HG03103 (cell line): ENCODE measurements around the gene HMGXB3.
A peak's percentile ranks its signal among the peaks of the same experiment; 100 is the strongest.

Source experiments
- ATAC-seq: cut with Tn5 transposase; IDR thresholded peaks from one replicate; pipeline ENCODE4 v1.9.1; 2021; ENCODE audit warnings: low read depth; ENCODE audit not compliant: unreplicated experiment

The HMGXB3 gene, protein sequence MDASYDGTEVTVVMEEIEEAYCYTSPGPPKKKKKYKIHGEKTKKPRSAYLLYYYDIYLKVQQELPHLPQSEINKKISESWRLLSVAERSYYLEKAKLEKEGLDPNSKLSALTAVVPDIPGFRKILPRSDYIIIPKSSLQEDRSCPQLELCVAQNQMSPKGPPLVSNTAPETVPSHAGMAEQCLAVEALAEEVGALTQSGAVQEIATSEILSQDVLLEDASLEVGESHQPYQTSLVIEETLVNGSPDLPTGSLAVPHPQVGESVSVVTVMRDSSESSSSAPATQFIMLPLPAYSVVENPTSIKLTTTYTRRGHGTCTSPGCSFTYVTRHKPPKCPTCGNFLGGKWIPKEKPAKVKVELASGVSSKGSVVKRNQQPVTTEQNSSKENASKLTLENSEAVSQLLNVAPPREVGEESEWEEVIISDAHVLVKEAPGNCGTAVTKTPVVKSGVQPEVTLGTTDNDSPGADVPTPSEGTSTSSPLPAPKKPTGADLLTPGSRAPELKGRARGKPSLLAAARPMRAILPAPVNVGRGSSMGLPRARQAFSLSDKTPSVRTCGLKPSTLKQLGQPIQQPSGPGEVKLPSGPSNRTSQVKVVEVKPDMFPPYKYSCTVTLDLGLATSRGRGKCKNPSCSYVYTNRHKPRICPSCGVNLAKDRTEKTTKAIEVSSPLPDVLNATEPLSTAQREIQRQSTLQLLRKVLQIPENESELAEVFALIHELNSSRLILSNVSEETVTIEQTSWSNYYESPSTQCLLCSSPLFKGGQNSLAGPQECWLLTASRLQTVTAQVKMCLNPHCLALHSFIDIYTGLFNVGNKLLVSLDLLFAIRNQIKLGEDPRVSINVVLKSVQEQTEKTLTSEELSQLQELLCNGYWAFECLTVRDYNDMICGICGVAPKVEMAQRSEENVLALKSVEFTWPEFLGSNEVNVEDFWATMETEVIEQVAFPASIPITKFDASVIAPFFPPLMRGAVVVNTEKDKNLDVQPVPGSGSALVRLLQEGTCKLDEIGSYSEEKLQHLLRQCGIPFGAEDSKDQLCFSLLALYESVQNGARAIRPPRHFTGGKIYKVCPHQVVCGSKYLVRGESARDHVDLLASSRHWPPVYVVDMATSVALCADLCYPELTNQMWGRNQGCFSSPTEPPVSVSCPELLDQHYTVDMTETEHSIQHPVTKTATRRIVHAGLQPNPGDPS (N-terminal part only)

GRCh38 chr5:150000256-150000989, at the start of gene HMGXB3, which contains the start of gene TIGD6:
Gene HMGXB3, plus strand, starts transcription at chr5:150000739. Its CDS starts 4,114 bp downstream, at chr5:150004853.
Gene TIGD6, minus strand, starts transcription at chr5:150000654. Its CDS starts 4,306 bp downstream, at chr5:149996348.
- peak; percentile 80 for ATAC-seq

DNA sequence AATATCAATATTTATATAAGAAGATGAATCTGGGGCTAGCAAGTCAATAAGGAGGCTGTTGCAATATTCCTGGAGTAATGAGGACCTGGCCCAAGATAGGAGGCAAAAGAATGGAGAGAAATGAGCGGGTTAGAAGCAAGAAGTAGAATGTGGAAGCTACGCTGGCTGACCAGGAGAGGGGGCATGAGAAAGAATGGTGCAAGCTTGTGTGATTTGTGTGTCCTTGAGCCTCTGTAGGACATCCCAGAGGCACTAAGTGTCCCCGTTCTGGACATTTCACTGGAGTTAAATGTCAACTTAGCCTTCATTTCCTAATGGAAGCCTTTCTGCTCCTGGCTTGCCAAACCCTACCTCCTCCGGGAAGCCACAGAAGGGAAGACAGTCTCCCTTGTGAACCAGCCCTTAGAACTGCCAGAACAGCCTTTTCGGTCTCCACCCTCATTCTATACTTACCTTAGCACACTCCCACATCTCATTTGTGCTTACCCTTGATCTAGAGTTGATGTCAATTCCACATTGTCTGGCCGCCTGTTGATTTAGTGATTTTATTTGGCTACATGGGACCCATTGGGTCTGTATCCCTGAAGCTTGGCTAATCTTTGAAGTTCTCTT, 49.3 kb upstream of the HMGXB3 start:
- no peak for ATAC-seq

DNA sequence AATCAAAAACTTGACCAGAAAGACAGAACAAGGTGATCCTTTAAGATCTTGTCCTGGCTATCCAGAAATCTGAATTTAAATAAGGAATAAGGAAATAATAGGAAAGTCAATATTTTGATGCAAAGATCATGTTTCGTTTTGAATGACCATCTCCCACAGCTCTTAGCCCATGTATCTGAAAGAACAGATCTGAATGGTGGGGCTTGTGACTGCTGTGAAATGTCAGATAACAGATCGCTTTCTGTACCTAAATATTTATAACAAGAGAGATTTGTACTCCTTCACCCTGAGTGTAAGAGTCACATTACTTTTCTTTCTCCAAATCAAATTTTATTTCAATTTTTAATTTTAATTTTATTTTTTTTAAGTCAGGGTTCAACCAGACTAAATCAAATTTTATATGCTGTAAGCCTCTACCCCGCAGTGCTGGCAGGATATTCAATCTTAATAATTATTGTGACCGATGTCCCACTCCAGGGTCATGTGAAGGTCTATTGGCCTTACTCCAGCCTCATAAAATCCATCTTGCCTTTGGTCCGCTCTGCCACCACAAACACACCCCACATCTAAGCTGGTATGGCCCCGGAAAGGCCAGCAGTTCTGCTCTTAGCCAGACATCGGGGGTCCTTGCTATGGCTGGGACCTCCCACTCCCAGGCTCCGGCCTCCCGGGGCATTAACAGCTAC, 47.0 kb upstream of the HMGXB3 start:
- ATAC-seq = no peak

DNA sequence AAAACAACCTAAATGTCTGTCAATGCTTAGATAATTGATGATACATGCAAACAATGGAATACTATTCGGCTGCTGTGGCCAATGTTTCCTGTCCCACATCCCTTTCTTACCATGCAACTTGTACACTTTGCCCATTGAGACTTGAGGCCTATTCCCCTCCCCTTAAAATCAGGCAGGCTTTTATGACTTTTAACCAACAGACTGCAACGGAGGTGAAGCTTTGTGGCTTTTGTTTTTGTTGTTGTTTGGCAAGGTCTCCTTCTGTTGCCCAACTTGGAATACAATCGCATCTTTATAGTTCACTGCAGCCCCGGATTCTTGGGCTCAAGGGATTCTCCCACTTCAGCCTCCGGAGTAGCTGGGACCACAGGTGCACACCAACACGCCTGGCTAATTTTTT, 45.7 kb upstream of the HMGXB3 start:
- no peak for ATAC-seq

DNA sequence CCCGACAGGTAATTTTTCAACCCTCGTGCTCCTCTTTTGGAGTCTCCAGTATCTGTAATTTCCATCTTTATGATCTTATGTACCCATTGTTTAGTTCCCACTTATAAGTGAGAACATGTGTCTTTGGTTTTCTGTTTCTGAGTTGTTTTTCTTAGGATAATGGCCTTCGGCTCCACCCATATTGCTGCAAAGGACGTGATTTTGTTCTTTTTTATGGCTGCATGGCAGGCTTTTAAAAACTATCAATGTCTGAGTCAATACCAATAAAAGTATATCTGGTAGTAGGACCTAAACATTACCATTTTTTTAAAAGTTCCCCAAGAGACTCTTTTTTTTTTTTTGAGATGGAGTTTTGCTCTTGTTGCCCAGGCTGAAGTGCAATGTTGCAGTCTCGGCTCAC, 43.9 kb upstream of the HMGXB3 start:
- ATAC-seq = no peak

GRCh38 chr5:149957855-149958254, 42.7 kb upstream of the HMGXB3 start:
- no peak for ATAC-seq

- ATAC-seq = no peak
Observed at GRCh38 chr5:149959406-149960236, 40.9 kb upstream of the HMGXB3 start.

- ATAC-seq = peak; percentile 96
Observed at GRCh38 chr5:149960272-149961185, 40.0 kb upstream of the HMGXB3 start, which contains the start of gene SLC26A2. Gene SLC26A2, plus strand, starts transcription at chr5:149960758. Its CDS starts 16,895 bp downstream, at chr5:149977653.

DNA sequence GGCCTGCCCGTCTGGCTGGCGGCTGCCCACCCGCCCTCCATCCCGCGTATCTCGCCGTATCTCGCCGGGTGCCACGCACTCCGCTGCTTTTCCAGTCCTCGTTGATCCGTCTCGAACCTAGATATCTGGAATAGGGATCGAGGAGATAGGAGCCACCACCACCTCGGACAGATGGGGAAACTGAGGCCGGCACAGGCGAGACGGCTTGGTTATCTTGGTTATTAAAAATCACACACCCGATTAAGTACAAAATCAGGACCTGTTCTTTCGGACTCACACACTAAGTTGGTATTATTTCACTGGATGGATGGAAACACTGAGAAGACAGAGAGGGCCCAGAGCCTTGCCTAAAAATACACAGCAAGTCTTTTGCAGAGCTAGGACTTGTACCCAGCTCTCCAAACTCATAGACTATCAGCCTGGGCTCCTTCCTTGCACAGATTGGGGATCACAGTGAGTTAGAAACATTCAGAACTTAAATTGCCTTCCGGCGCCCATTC, 39.3 kb upstream of the HMGXB3 start:
- peak; percentile 2 for ATAC-seq

DNA sequence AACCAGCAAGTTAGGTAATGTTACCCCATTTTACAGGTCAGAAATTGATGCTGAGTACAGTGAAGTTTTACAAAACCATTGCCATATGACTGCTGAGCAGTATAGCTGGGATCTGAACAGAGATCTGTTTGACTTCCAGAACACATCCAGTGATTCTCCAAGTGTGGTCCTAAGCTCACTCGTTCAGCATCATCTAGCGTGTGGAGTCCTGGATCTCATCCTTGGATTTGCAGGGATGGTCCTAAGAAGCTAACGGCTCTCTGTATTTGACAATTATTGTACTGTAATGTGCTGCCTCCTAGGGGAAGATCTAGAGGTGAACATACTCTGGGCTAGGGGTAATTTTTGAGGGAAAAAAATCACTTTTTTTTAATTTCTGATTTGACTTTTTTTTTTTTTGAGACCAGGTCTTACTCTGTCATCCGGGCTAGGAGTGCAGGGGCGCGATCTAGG, 38.6 kb upstream of the HMGXB3 start:
- no peak for ATAC-seq

DNA sequence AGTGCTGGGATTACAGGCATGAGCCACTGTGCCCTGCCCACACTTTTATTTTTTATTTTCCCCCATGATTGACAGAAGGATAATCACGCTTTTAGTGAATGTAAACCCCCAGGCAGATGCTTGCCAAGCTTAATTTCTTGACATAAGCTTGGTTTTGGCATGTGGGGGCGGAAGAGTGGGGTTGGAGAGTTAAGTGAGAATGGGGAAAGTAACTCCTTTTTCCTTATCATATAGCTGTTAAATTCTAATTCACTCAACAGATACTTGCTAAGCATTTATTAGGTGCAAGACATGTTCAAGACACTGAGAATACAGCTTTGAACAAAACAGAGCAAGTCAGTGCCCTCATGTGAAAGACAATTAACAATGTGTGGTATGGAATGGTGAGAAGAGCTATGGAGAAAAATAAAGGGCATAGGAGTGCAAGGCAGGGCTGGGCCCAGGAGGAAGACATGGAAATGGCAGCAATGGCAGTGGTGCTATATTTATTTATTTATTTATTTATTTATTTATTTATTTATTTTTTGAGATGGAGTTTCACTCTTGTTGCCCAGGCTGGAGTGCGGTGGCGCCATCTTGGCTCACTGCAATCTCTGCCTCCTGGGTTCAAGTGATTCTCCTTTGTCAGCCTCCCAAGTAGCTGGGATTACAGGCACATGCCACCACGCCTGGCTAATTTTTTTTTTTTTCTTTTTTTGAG, 37.8 kb upstream of the HMGXB3 start:
- ATAC-seq = no peak

- ATAC-seq = no peak
Observed at GRCh38 chr5:149963729-149964128, 36.8 kb upstream of the HMGXB3 start.

- ATAC-seq = no peak
Observed at GRCh38 chr5:149966946-149967345, 33.6 kb upstream of the HMGXB3 start.

GRCh38 chr5:149969181-149969930, 31.2 kb upstream of the HMGXB3 start:
- ATAC-seq = no peak

- no peak for ATAC-seq
Observed at GRCh38 chr5:149975409-149975808, 25.1 kb upstream of the HMGXB3 start.

GRCh38 chr5:149979896-149980295, 20.6 kb upstream of the HMGXB3 start:
- no peak for ATAC-seq
